HG02943 (cell line): ENCODE data around the gene SDR42E2.
"Not testable (repeated sequence)": the region's sequence is repeated elsewhere in the genome, so short reads cannot be mapped to it uniquely, and the experiment has no call there.

Experiments
- ATAC-seq: cut with Tn5 transposase; IDR thresholded peaks from one replicate; pipeline ENCODE4 v1.9.1; 2021; ENCODE audit warnings: mild to moderate bottlenecking, low read depth, moderate library complexity; ENCODE audit not compliant: unreplicated experiment

Gene SDR42E2

GRCh38 chr16:22190081-22190775 is 27.9 kb downstream of the SDR42E2 start:
- ATAC-seq: peak; percentile 69

- peak; percentile 48 for ATAC-seq
These were observed 28.6 kb downstream of the SDR42E2 start for GRCh38 chr16:22190776-22191531.

- no peak for ATAC-seq
These were observed 29.4 kb downstream of the SDR42E2 start for GRCh38 chr16:22191532-22192260.

GRCh38 chr16:22192261-22193062 is 30.2 kb downstream of the SDR42E2 start:
- no peak for ATAC-seq

GRCh38 chr16:22193063-22193411 is 30.7 kb downstream of the SDR42E2 start:
- no peak for ATAC-seq

- ATAC-seq: no peak
These were observed 32.6 kb downstream of the SDR42E2 start for GRCh38 chr16:22194707-22195444.

GRCh38 chr16:22195445-22195694 is 33.1 kb downstream of the SDR42E2 start:
- ATAC-seq: no peak

GRCh38 chr16:22195695-22196558 is 33.6 kb downstream of the SDR42E2 start:
- ATAC-seq: no peak

GRCh38 chr16:22196559-22197168 is 34.4 kb downstream of the SDR42E2 start:
- not testable (repeated sequence) for ATAC-seq

GRCh38 chr16:22198547-22199293 is 36.4 kb downstream of the SDR42E2 start:
- ATAC-seq: no peak

- ATAC-seq: no peak
These were observed 39.9 kb downstream of the SDR42E2 start for GRCh38 chr16:22202261-22202637.

GRCh38 chr16:22203091-22203490 is 40.8 kb downstream of the SDR42E2 start:
- no peak for ATAC-seq

GRCh38 chr16:22204091-22204655 is 41.9 kb downstream of the SDR42E2 start:
- no peak for ATAC-seq

- no peak for ATAC-seq
These were observed 43.3 kb downstream of the SDR42E2 start for GRCh38 chr16:22205577-22206012.

GRCh38 chr16:22206013-22206841 is 43.9 kb downstream of the SDR42E2 start, which contains the start of gene EEF2K:
Gene EEF2K (plus strand): TSS chr16:22206278. CDS start chr16:22225730, 19,452 bp downstream.
- ATAC-seq: peak; percentile 71

GRCh38 chr16:22206842-22207714 is 44.8 kb downstream of the SDR42E2 start:
- peak; percentile 38 for ATAC-seq
